ENCODE data around the gene AMN. TPM values are rescaled to one million over a fixed set of nuclear protein-coding genes. Genes with fewer than 3 reads are reported as not detected.
A peak's percentile ranks its signal among the peaks of the same experiment; 100 is the strongest.

Gene AMN
- total RNA-seq, 2 donors from 2014 or later, result 0.68 to 1.6 TPM

GRCh38 chr14:102897299-102898027 lies 25.0 kb upstream of the AMN start:
- no peak for ATAC-seq
- no peak for DNase-seq
- intact Hi-C loops (cut with DNase I), result no loop called here

GRCh38 chr14:102898298-102898697 lies 24.2 kb upstream of the AMN start:
- no peak for ATAC-seq
- no peak for DNase-seq
- intact Hi-C loops (cut with DNase I), result no loop called here

DNA sequence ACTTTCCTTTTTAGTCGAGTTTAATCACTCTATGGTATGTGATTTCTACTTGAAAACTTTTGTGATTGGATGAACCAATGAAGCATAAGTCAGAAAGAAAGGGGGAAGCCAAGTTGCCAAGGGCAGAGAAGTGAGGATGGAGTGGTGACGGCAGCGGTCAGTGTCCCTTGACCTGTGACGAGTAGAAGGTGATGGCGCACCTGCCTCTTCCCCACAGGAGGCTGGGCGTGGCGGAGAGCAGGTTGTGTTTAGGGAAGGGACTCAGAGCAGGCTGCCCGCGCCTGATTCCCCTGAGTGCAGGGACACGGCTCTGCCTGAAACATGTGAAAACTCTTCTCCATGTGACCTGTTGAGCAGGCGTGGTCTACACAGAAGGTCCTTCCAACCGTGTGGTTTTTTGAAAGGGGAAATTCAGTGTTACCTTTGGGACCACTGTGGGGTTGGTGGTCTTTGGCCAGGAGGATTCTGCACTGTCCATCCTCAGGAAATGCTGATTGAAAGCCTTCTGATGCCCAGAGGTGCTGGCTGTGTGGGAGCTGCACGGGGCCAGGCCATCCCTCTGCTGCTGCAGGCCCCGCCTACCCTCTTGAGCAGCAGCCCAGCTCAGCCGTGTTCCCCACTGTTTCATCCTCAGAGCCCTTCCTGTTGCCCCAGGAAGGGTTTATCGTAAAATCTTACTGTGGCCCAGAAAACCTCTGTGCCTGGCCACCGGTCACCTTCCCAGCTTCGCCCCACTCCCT lies 23.5 kb upstream of the AMN start:
- ATAC-seq, result no peak
- intact Hi-C loops (cut with DNase I), result no loop called here
- DNase-seq, result no peak

DNA sequence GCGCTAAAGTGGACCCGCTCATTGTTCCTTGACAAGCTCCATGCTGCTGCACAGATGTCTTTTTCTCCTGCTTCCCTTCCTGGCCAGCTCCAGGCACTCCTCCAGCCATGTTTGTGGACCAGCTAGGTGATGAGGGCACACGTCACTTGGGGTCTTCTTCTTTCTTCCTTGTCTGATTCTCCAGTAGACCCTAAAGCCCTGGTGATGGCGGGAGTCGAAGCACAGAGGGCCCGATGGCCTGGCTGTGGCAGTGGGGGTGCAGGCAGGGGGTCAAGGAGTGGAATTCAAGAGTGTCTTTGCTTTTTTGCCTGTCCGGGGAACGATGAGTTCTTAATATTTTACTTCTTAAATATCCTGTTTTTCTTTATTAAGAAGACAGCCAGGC lies 23.0 kb upstream of the AMN start:
- intact Hi-C loops (cut with DNase I), result no loop called here
- ATAC-seq (no peak), DNase-seq (no peak)

GRCh38 chr14:102900631-102901571 lies 21.6 kb upstream of the AMN start:
- DNase-seq (no peak), ATAC-seq (peak; percentile 19 to 40)
- intact Hi-C loops (cut with DNase I), result no loop called here

DNA sequence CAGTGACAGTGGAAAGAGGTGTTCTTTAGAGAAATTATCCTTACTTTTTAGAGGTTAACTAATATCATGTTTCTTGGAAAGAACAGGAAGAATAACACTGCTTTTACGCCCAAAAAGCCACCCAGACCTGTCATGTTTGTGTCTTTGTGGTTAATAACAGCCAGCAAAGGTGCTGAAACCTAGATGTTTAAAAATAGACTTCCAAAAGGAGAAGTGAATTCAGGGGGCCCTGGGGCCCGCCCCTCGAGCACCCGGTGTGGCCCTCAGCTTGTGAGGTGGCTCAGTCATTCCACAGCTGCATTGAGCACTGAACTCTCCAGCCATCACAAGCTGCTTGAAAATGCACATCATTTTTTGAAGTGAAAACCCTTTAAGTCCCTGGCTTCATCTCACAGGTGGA lies 20.8 kb upstream of the AMN start:
- intact Hi-C loops (cut with DNase I), result no loop called here
- DNase-seq (no peak), ATAC-seq (no peak)

- ATAC-seq, result no peak
- intact Hi-C loops (cut with DNase I), result no loop called here
Observed at GRCh38 chr14:102902086-102902485, 20.4 kb upstream of the AMN start.

GRCh38 chr14:102902523-102903247 lies 19.8 kb upstream of the AMN start:
- intact Hi-C loops (cut with DNase I), result no loop called here
- ATAC-seq (no peak), DNase-seq (no peak)

More at GRCh38 chr14:102902086-102902485, 20.4 kb upstream of the AMN start:
- no peak for DNase-seq

DNA sequence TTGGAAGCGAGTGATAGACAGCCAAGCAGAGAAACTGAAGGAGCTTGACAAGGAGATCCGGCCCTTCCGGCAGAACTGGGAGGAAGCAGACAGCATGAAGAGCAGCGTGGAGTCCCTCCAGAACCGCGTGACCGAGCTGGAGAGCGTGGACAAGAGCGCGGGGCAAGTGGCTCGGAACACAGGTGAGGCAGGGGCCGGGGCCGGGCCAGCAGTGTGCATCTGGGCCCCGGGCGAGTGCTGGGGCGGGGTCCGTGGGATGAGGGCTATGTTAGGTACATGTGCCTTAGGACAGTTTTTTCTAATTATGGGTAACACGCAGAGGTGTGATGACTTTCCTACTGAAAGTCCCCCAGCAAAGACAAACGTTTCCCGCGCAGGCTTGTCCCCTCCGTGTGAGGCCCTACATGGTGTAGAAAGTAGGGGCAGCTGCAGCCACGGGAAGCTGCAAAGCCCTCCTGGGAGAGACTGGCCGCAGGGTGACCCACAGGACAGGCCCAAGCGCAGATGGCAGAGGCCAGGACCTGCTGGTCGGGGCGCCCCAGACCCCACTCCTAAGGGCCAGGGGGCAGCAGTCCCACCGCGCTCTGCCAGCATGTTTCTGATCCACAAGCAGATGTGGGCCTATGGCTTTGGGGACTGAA lies 19.1 kb upstream of the AMN start:
- intact Hi-C loops (cut with DNase I), result no loop called here
- DNase-seq, result no peak
- no peak for ATAC-seq

- ATAC-seq (no peak), DNase-seq (no peak)
- intact Hi-C loops (cut with DNase I), result no loop called here
Observed at GRCh38 chr14:102903889-102904512, 18.5 kb upstream of the AMN start.

GRCh38 chr14:102905116-102906108 lies 17.1 kb upstream of the AMN start:
- intact Hi-C loops (cut with DNase I), result no loop called here
- DNase-seq, result no peak
- ATAC-seq, result no peak

GRCh38 chr14:102906616-102907302 lies 15.7 kb upstream of the AMN start:
- intact Hi-C loops (cut with DNase I), result no loop called here
- ATAC-seq (no peak), DNase-seq (no peak)

- ATAC-seq (no peak), DNase-seq (no peak)
Observed at GRCh38 chr14:102907303-102907844, 15.1 kb upstream of the AMN start.

DNA sequence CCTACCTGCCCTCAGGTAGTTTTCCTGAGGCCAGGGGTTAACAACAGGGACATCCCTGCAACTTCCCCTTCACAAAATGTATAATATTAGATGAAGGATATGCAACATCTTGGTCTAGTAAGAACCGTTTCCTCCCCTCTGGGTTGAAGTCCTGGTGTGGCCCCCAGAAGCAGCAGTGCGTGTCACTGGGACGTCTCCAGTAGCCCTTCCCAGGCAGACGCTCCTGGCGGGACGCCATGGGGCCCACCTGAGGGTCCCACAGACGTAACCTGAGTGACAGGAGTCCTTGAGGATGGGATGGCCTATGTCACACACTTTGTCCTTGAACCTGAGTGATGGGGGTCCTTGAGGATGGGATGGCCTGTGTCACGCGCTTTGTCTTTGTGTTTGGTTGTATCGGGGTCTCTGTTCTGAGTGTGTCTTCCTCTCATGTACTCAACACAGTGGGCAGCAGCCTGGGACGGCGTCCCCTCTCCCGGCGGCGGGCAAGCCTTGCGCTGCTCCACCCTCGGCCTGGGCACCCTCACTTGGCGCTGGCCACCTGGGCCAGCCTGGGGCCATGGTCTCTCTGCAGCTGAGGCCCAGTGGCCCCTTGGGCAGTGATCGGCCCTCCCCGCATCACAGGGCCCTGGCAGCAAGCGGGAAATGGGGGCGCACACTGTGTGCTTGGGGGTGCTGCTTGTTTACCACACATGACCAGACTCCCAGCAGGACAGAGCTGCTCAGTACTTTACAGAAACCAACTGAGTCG lies 14.3 kb upstream of the AMN start:
- DNase-seq (no peak), ATAC-seq (no peak)
- intact Hi-C loops (cut with DNase I), result no loop called here

More at GRCh38 chr14:102907303-102907844, 15.1 kb upstream of the AMN start:
- intact Hi-C loops (cut with DNase I), result no loop called here

GRCh38 chr14:102908766-102909455 lies 13.6 kb upstream of the AMN start:
- DNase-seq (no peak), ATAC-seq (no peak)
- intact Hi-C loops (cut with DNase I), result no loop called here

All from left cardiac atrium (tissue), 4 donors.